Cardiac fibroblast (primary cell): ENCODE data around the gene ACOX2.

Experiments
- DNase-seq, 2 donors: peaks; one replicate each; pipeline versions ENCODE4 v3.0.0 to v3.0.0-alpha.2; 2010; ENCODE audit warnings: low read depth in 2 of 2
- H3K4me3 ChIP-seq, 2 donors: replicated peaks in 1 of 2; 1 replicate in 1 of 2; 2 replicates in 1 of 2; pipeline ENCODE4 v1.5.1; 2011; ENCODE audit warnings: low read depth in 2 of 2, low read length in 2 of 2, mild to moderate bottlenecking in 2 of 2, moderate library complexity in 1 of 2
- CTCF ChIP-seq: IDR thresholded peaks from one replicate; pipeline ENCODE4 v1.5.1; 2011; ENCODE audit warnings: low read depth, mild to moderate bottlenecking, low read length, inconsistent platforms

The ACOX2 gene

GRCh38 chr3:58466899-58467563, 70.0 kb downstream of the ACOX2 start:
- DNase-seq = no peak
- no peak overlapping the region for H3K4me3 ChIP-seq
- TF ChIP-seq CTCF = no peak

GRCh38 chr3:58464866-58465265, 72.1 kb downstream of the ACOX2 start:
- DNase-seq = no peak

GRCh38 chr3:58463942-58464271, 73.1 kb downstream of the ACOX2 start:
- H3K4me3 ChIP-seq = no peak overlapping the region

More at GRCh38 chr3:58464866-58465265, 72.1 kb downstream of the ACOX2 start:
- H3K4me3 ChIP-seq = no peak overlapping the region
- no peak for TF ChIP-seq CTCF

GRCh38 chr3:58463181-58463941, 73.6 kb downstream of the ACOX2 start:
- DNase-seq = peak; percentile 80 to 88
- TF ChIP-seq CTCF = peak; percentile 85
- H3K4me3 ChIP-seq = no peak overlapping the region

More at GRCh38 chr3:58463942-58464271, 73.1 kb downstream of the ACOX2 start:
- DNase-seq = no peak
- no peak for TF ChIP-seq CTCF

- no peak for DNase-seq
- no peak overlapping the region for H3K4me3 ChIP-seq
- TF ChIP-seq CTCF = no peak
Observed at GRCh38 chr3:58462829-58463180, 74.2 kb downstream of the ACOX2 start.

- no peak for TF ChIP-seq CTCF
- DNase-seq = peak in 1 of 2 donors; percentile 46
- no peak overlapping the region for H3K4me3 ChIP-seq
Observed at GRCh38 chr3:58459160-58459559, 77.8 kb downstream of the ACOX2 start.
